Panc1 (cell line): ENCODE results near the gene LZTFL1. TPM values are rescaled to one million over a fixed set of nuclear protein-coding genes. Genes with fewer than 3 reads are reported as not detected.

ENCODE experiments used
- ATAC-seq: fragments of 200-7000 bp; cut with Tn5 transposase; 2 replicates; pipeline ENCODE4 v1.9.1; 2020; ENCODE audit warnings: mild to moderate bottlenecking, moderate library complexity
- BruUV-seq: library from RNA; stranded (reverse); fragments of 400-500 nt; replicated peaks from 2 replicates; lab custom pipeline; 2021; lab: Mats Ljungman, UMichigan
- CTCF ChIA-PET: fragments of 300-600 bp; sonication (Branson Sonifier 250); formaldehyde crosslinking; loops from one replicate; lab custom pipeline; 2022; ENCODE audit warnings: antibody characterized with exemption; lab: Charles Lee
- POLR2A ChIA-PET: fragments of 300-600 bp; sonication (Branson Sonifier 250); formaldehyde crosslinking; loops from one replicate; lab custom pipeline; 2022; ENCODE audit warnings: antibody characterized with exemption; lab: Charles Lee
- DNase-seq: peaks from one replicate; pipeline ENCODE4 v3.0.0-alpha.2; 2010; ENCODE audit warnings: low read depth, low spot score
- H3K27ac ChIP-seq: 2 replicates; pipeline ENCODE4 v1.5.1; 2011; ENCODE audit warnings: mild to moderate bottlenecking, low read length, inconsistent platforms
- H3K27me3 ChIP-seq: fragments of 200-500 bp; sonication (Bioruptor generic); 2 replicates; pipeline ENCODE4 v1.6.0; 2014; ENCODE audit warnings: low read length, inconsistent platforms; ENCODE audit not compliant: control insufficient read depth, insufficient read depth
- H3K36me3 ChIP-seq: fragments of 200-500 bp; sonication (Bioruptor generic); 2 replicates; pipeline ENCODE4 v1.5.1; 2014; ENCODE audit warnings: inconsistent platforms, mild to moderate bottlenecking, low read length, moderate library complexity; ENCODE audit not compliant: control insufficient read depth, insufficient read depth
- H3K4me1 ChIP-seq: 2 replicates; pipeline ENCODE4 v1.5.1; 2011; ENCODE audit warnings: inconsistent platforms, mild to moderate bottlenecking, low read length, moderate library complexity; ENCODE audit not compliant: control insufficient read depth, insufficient read depth
- H3K4me3 ChIP-seq, 2 experiments: 2 replicates each; pipeline ENCODE4 v1.5.1; 2011 to 2012; ENCODE audit warnings: low read depth in 2 of 2, low read length in 2 of 2, mild to moderate bottlenecking in 2 of 2, inconsistent platforms in 1 of 2, moderate library complexity in 1 of 2
- H3K9me3 ChIP-seq: fragments of 200-500 bp; sonication (Bioruptor generic); 2 replicates; pipeline ENCODE4 v1.5.1; 2014; ENCODE audit warnings: low read depth, mild to moderate bottlenecking, inconsistent platforms, low read length, moderate library complexity; ENCODE audit not compliant: control insufficient read depth, insufficient read depth
- CTCF ChIP-seq: fragments of 450-650 bp; IDR thresholded peaks from 2 replicates; pipeline ENCODE4 v1.5.1; 2017; ENCODE audit warnings: mild to moderate bottlenecking
- POLR2AphosphoS5 ChIP-seq: IDR thresholded peaks from 2 replicates; pipeline ENCODE4 v1.6.1; 2012; ENCODE audit warnings: mild to moderate bottlenecking, low read depth, low read length, moderate library complexity
- REST ChIP-seq, 2 experiments: IDR thresholded peaks; 2 replicates each; pipeline ENCODE4 v1.6.1; 2011 to 2012; ENCODE audit warnings: low read depth in 2 of 2, control low read depth in 1 of 2, low read length in 1 of 2, mild to moderate bottlenecking in 1 of 2, moderate library complexity in 1 of 2; ENCODE audit not compliant: insufficient read depth in 1 of 2
- SIN3A ChIP-seq: IDR thresholded peaks from 2 replicates; pipeline ENCODE4 v1.6.1; 2012; ENCODE audit warnings: low read depth, mild to moderate bottlenecking, low read length, moderate library complexity, borderline replicate concordance; ENCODE audit not compliant: insufficient read depth
- TCF7L2 ChIP-seq: IDR thresholded peaks from 2 replicates; pipeline ENCODE4 v1.6.1; 2011; ENCODE audit warnings: mild to moderate bottlenecking, low read depth, low read length, inconsistent platforms
- in situ Hi-C: cut with HindIII; loops from 2 replicates; pipeline ENCODE4 v1.10.0; 2016; ENCODE audit warnings: low sequenced_read_pairs, low pct_unique_long_range_greater_than_20kb
- intact Hi-C: fragments of 100-400 bp; cut with micrococcal nuclease; formaldehyde crosslinking; loops from one replicate; pipeline ENCODE4 v1.10.0; 2022; ENCODE audit not compliant: unreplicated experiment
- total RNA-seq: library from RNA; stranded (reverse); gene quantifications from one replicate; pipeline ENCODE4 v1.2.1, GENCODE V29; 2021; ENCODE audit not compliant: unreplicated experiment

Gene LZTFL1
- total RNA-seq, 1 experiment from 2014 or later = 12.3 TPM

GRCh38 chr3:45884368-45885201 lies 42.7 kb upstream of the LZTFL1 start:
- no peak overlapping the region for H3K4me3 ChIP-seq
- ATAC-seq = no peak
- H3K27ac ChIP-seq = no peak overlapping the region
- intact Hi-C loops (no loop called here), in situ Hi-C loops (no loop called here)
- POLR2A ChIA-PET = no interaction called here
- CTCF ChIA-PET = no interaction called here
- no TSS peak for BruUV-seq
- H3K4me1 ChIP-seq = no peaks in the 10 kb centered on the region
- no peaks in the 10 kb centered on the region; the same call in 1 of the 2 replicates for H3K27me3 ChIP-seq
- TF ChIP-seq CTCF = no peak
- no peak for TF ChIP-seq POLR2AphosphoS5
- TF ChIP-seq SIN3A = no peak
- TF ChIP-seq REST (IDR thresholded peaks at IDR 0.05; ENCODE audit: insufficient read depth in 1 of 2, low read depth in 2 of 2, low read length in 1 of 2) = no peak
- TF ChIP-seq TCF7L2 = no peak
- no peaks in the 10 kb centered on the region for H3K36me3 ChIP-seq
- no peaks in the 10 kb centered on the region for H3K9me3 ChIP-seq
- DNase-seq = no peak

- ChIA-PET POLR2A (no interaction called here), CTCF (no interaction called here)
- Histone ChIP-seq H3K9me3 (no peaks in the 10 kb centered on the region), H3K36me3 (no peaks in the 10 kb centered on the region), H3K4me3 (no peak overlapping the region), H3K4me1 (no peaks in the 10 kb centered on the region), H3K27ac (no peak overlapping the region), H3K27me3 (no peaks in the 10 kb centered on the region; the same call in 1 of the 2 replicates)
- TF ChIP-seq REST (IDR thresholded peaks at IDR 0.05; ENCODE audit: insufficient read depth in 1 of 2, low read depth in 2 of 2, low read length in 1 of 2) = no peak
- in situ Hi-C loops = no loop called here
- ATAC-seq (no peak), DNase-seq (no peak)
- BruUV-seq = no TSS peak
- intact Hi-C loops = no loop called here
Observed at GRCh38 chr3:45881078-45882022, 39.4 kb upstream of the LZTFL1 start.
